Neural cell (in vitro differentiated cells): ENCODE measurements around the gene BZW2. TPM values are rescaled to one million over a fixed set of nuclear protein-coding genes. Genes with fewer than 3 reads are reported as not detected.

Experiments
- H2AFZ ChIP-seq: fragments of 200-600, 300-800 bp; sonication (generic), shearing (Covaris generic); 2 replicates; pipeline ENCODE4 v1.6.0; 2014; ENCODE audit warnings: low read depth, mild to moderate bottlenecking, antibody characterized with exemption, low read length, moderate library complexity
- H3F3A ChIP-seq: fragments of 200-600 bp; shearing (Covaris generic); 2 replicates; pipeline ENCODE4 v1.6.1; 2016; ENCODE audit warnings: mild to moderate bottlenecking, moderate library complexity, mixed read lengths, antibody characterized with exemption, low read length; ENCODE audit not compliant: insufficient read depth, poor library complexity, severe bottlenecking
- H3K27ac ChIP-seq: fragments of 200-600, 300-800 bp; sonication (generic), shearing (Covaris generic); 2 replicates; pipeline ENCODE4 v1.5.1; 2014; ENCODE audit warnings: mild to moderate bottlenecking, low read length, moderate library complexity
- H3K27me3 ChIP-seq: fragments of 300-800, 200-600 bp; sonication (generic), shearing (Covaris generic); 2 replicates; pipeline ENCODE4 v1.6.0; 2014; ENCODE audit warnings: mild to moderate bottlenecking, low read depth, low read length, moderate library complexity; ENCODE audit not compliant: insufficient read depth
- H3K36me3 ChIP-seq: fragments of 300-800, 200-600 bp; sonication (generic), shearing (Covaris generic); 2 replicates; pipeline ENCODE4 v1.5.1; 2014; ENCODE audit warnings: mild to moderate bottlenecking, antibody characterized with exemption, low read length, moderate library complexity; ENCODE audit not compliant: insufficient read depth
- H3K4me2 ChIP-seq: fragments of 300-800, 200-600 bp; sonication (generic), shearing (Covaris generic); 2 replicates; pipeline ENCODE4 v1.6.0; 2014; ENCODE audit warnings: mild to moderate bottlenecking, low read length
- H3K4me3 ChIP-seq: fragments of 300-800, 200-600 bp; sonication (generic), shearing (Covaris generic); 2 replicates; pipeline ENCODE4 v1.5.1; 2014; ENCODE audit warnings: mild to moderate bottlenecking, low read length, moderate library complexity
- H3K79me2 ChIP-seq: fragments of 200-600 bp; shearing (Covaris generic); replicated peaks from 2 replicates; pipeline ENCODE4 v1.6.0; 2014; ENCODE audit warnings: mild to moderate bottlenecking, low read length, moderate library complexity; ENCODE audit not compliant: insufficient read depth
- H3K9ac ChIP-seq: fragments of 300-800, 200-600 bp; sonication (generic), shearing (Covaris generic); 2 replicates; pipeline ENCODE4 v1.6.1; 2016; ENCODE audit warnings: mild to moderate bottlenecking, low read length, mixed read lengths
- H3K9me2 ChIP-seq: fragments of 200-600 bp; shearing (Covaris generic); 2 replicates; pipeline ENCODE4 v1.6.1; 2016; ENCODE audit warnings: mild to moderate bottlenecking, low read length, mixed read lengths; ENCODE audit not compliant: insufficient read depth
- H3K9me3 ChIP-seq: fragments of 200-600, 300-800 bp; sonication (generic), shearing (Covaris generic); 2 replicates; pipeline ENCODE4 v1.6.1; 2016; ENCODE audit warnings: mild to moderate bottlenecking, mixed run types, low read length, moderate library complexity, mixed read lengths
- H4K20me1 ChIP-seq: fragments of 200-600 bp; shearing (Covaris generic); 2 replicates; pipeline ENCODE4 v1.6.1; 2016; ENCODE audit warnings: mild to moderate bottlenecking, mixed run types; ENCODE audit not compliant: insufficient read depth
- CTCF ChIP-seq: fragments of 450-650 bp; IDR thresholded peaks from 2 replicates; pipeline ENCODE4 v1.5.1; 2014; ENCODE audit warnings: antibody characterized with exemption, mild to moderate bottlenecking, moderate library complexity; ENCODE audit not compliant: poor library complexity, severe bottlenecking
- EP300 ChIP-seq: fragments of 450-650 bp; conservative IDR thresholded peaks from 2 replicates; pipeline ENCODE4 v1.6.1; 2014; ENCODE audit warnings: antibody characterized with exemption, mild to moderate bottlenecking, moderate library complexity; ENCODE audit not compliant: poor library complexity, severe bottlenecking
- EZH2 ChIP-seq: fragments of 200-600, 300-800 bp; shearing (Covaris generic), sonication (generic); IDR thresholded peaks from 2 replicates; pipeline ENCODE4 v1.6.1; 2014; ENCODE audit warnings: antibody characterized with exemption, low read length, borderline replicate concordance, mild to moderate bottlenecking; ENCODE audit not compliant: insufficient read depth, poor library complexity, severe bottlenecking
- MXI1 ChIP-seq: fragments of 450-650 bp; conservative IDR thresholded peaks from 2 replicates; pipeline ENCODE4 v1.6.1; 2014; ENCODE audit warnings: antibody characterized with exemption, mild to moderate bottlenecking; ENCODE audit not compliant: poor library complexity, severe bottlenecking
- POLR2AphosphoS5 ChIP-seq: IDR thresholded peaks from 2 replicates; pipeline ENCODE4 v1.6.1; 2012
- RAD21 ChIP-seq: fragments of 450-650 bp; conservative IDR thresholded peaks from 2 replicates; pipeline ENCODE4 v1.6.1; 2014; ENCODE audit warnings: antibody characterized with exemption, mild to moderate bottlenecking, moderate library complexity
- REST ChIP-seq: IDR thresholded peaks from 2 replicates; pipeline ENCODE4 v1.6.1; 2012; ENCODE audit warnings: borderline replicate concordance
- SMC3 ChIP-seq: fragments of 450-650 bp; conservative IDR thresholded peaks from 2 replicates; pipeline ENCODE4 v1.6.1; 2014; ENCODE audit warnings: antibody characterized with exemption, mild to moderate bottlenecking, moderate library complexity; ENCODE audit not compliant: poor library complexity
- TAF1 ChIP-seq: IDR thresholded peaks from 2 replicates; pipeline ENCODE4 v1.6.1; 2012; ENCODE audit warnings: low read depth
- polyA plus RNA-seq: library from polyadenylated mRNA; depleted of rRNA; stranded (reverse); fragments of >200 nt; gene quantifications from 2 replicates; pipeline ENCODE4 v1.2.3, GENCODE V29; 2014

BZW2 gene
- polyA plus RNA-seq, 1 donor from 2014 or later: 203 TPM

- Histone ChIP-seq H3K36me3 (peaks cover 26% of the 10 kb centered on the region), H3K4me3 (no peak overlapping the region), H4K20me1 (no peaks in the 10 kb centered on the region), H3K79me2 (no peaks in the 10 kb centered on the region), H3K9me2 (no peaks in the 10 kb centered on the region), H3K4me2 (no peak overlapping the region), H3K9me3 (no peaks in the 10 kb centered on the region), H3K9ac (no peak overlapping the region), H3F3A (no peaks in the 10 kb centered on the region), H2AFZ (no peak overlapping the region), H3K27me3 (no peaks in the 10 kb centered on the region), H3K27ac (no peak overlapping the region)
- TF ChIP-seq MXI1 (no peak), EP300 (no peak), TAF1 (no peak), REST (no peak), CTCF (no peak), EZH2 (no peak), POLR2AphosphoS5 (no peak), SMC3 (no peak), RAD21 (no peak)
Measured at GRCh38 chr7:16599860-16600259, 46.1 kb upstream of the BZW2 start.

GRCh38 chr7:16603633-16604032, 42.3 kb upstream of the BZW2 start:
- no peak overlapping the region for H3K4me3 ChIP-seq
- H3K9me3 ChIP-seq: no peaks in the 10 kb centered on the region
- peaks cover 26% of the 10 kb centered on the region for H3K36me3 ChIP-seq
- H3K9me2 ChIP-seq: no peaks in the 10 kb centered on the region
- no peaks in the 10 kb centered on the region for H4K20me1 ChIP-seq
- H2AFZ ChIP-seq: no peak overlapping the region
- no peaks in the 10 kb centered on the region for H3K27me3 ChIP-seq
- no peak overlapping the region for H3K9ac ChIP-seq
- no peaks in the 10 kb centered on the region for H3F3A ChIP-seq
- no peak for TF ChIP-seq MXI1
- no peak for TF ChIP-seq TAF1
- TF ChIP-seq EZH2: no peak
- TF ChIP-seq SMC3: no peak
- TF ChIP-seq POLR2AphosphoS5: no peak
- no peak for TF ChIP-seq CTCF
- no peak for TF ChIP-seq REST
- no peak for TF ChIP-seq RAD21
- TF ChIP-seq EP300: no peak
- no peak overlapping the region for H3K4me2 ChIP-seq
- no peak overlapping the region for H3K27ac ChIP-seq
- H3K79me2 ChIP-seq: no peaks in the 10 kb centered on the region
